GM13976 (cell line): Measurements from ENCODE around the gene NEO1.
A peak's percentile ranks its signal among the peaks of the same experiment; 100 is the strongest.

Source experiments
- DNase-seq: peaks from one replicate; pipeline ENCODE4 v3.0.0; 2012; ENCODE audit warnings: low spot score
- CTCF ChIP-seq: IDR thresholded peaks from 2 replicates; pipeline ENCODE4 v1.5.1; 2012; ENCODE audit warnings: borderline replicate concordance, mild to moderate bottlenecking; ENCODE audit not compliant: insufficient read depth; ENCODE audit errors: extremely low read depth, missing control alignments, control extremely low read depth
- in situ Hi-C: fragments of 300-500 bp; cut with MboI; formaldehyde crosslinking; loops from one replicate; pipeline ENCODE4 v1.12.0; 2022; ENCODE audit warnings: low sequenced_read_pairs, mixed read lengths, inconsistent platforms; ENCODE audit not compliant: unreplicated experiment

NEO1 gene

GRCh38 chr15:73265536-73266153 lies 213.4 kb downstream of the NEO1 start:
- DNase-seq: peak; percentile 37
- TF ChIP-seq CTCF: peak; percentile 74
- in situ Hi-C loops: loop anchor here (25.0 kb wide), 1 partner anchor 478 kb away; the partner anchor contains the start of gene ADPGK

- in situ Hi-C loops: loop anchor here (25.0 kb wide), 1 partner anchor 481 kb away; the partner anchor contains the start of gene ADPGK
- no peak for TF ChIP-seq CTCF
- DNase-seq: no peak
Observed at GRCh38 chr15:73268457-73268856, 216.2 kb downstream of the NEO1 start.

GRCh38 chr15:73270366-73271097 lies 218.3 kb downstream of the NEO1 start:
- TF ChIP-seq CTCF: no peak
- in situ Hi-C loops: loop anchor here (25.0 kb wide), 1 partner anchor 483 kb away; the partner anchor contains the start of gene ADPGK
- DNase-seq: no peak

GRCh38 chr15:73273181-73274002 lies 221.1 kb downstream of the NEO1 start:
- DNase-seq: peak; percentile 56
- in situ Hi-C loops: loop anchor here (25.0 kb wide), 1 partner anchor 486 kb away; the partner anchor contains the start of gene ADPGK
- TF ChIP-seq CTCF: peak; percentile 70

GRCh38 chr15:73275862-73276261 lies 223.6 kb downstream of the NEO1 start:
- no peak for DNase-seq
- no peak for TF ChIP-seq CTCF
- in situ Hi-C loops: no loop called here
